ENCODE measurements around the gene LDAF1.
A peak's percentile ranks its signal among the peaks of the same experiment; 100 is the strongest.
"Not testable (repeated sequence)": the region's sequence is repeated elsewhere in the genome, so short reads cannot be mapped to it uniquely, and the experiment has no call there.

LDAF1 gene

DNA sequence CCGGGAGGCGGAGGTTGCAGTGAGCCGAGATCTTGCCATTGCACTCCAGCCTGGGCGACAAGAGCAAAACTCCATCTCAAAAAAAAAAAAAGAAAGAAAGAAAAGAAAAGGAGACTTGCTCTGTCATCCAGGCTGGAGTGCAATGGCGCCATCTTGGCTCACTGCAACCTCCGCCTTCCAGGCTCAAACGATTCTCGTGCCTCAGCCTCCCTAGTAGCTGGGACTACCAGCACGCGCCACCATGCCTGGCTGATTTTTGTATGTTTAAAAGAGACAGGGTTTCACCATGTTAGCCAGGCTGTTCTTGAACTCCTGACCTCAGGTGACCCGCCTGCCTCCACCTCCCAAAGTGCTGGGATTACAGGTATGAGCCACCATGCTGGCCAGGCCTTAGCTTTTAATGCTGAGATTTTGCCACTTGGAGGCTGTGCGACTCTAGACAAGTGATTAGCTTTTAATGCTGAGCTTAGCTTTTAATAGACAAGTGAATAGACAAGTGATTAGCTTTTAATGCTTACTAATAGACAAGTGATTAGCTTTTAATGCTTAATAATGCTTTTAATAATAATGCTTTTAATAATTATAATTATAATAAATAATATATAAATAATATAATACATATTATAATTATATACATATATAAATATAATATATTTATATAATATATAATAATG lies 9.6 kb downstream of the LDAF1 start:
- DNase-seq, result no peak
- H3K9me3 Mint-ChIP-seq, result no peaks in the 10 kb centered on the region
- ATAC-seq (replicated peaks), result no peak
- H3K36me3 Mint-ChIP-seq (ENCODE audit: insufficient read depth), result peaks cover 20% of the 10 kb centered on the region
- H3K4me1 Mint-ChIP-seq (ENCODE audit: low read depth in 2 of 2), result peaks cover under 1 to 3% of the 10 kb centered on the region in 2 donors
- H3K4me3 Mint-ChIP-seq, result no peak overlapping the region
- no peak overlapping the region for H3K27ac Mint-ChIP-seq
- H3K27me3 Mint-ChIP-seq, result no peaks in the 10 kb centered on the region

DNA sequence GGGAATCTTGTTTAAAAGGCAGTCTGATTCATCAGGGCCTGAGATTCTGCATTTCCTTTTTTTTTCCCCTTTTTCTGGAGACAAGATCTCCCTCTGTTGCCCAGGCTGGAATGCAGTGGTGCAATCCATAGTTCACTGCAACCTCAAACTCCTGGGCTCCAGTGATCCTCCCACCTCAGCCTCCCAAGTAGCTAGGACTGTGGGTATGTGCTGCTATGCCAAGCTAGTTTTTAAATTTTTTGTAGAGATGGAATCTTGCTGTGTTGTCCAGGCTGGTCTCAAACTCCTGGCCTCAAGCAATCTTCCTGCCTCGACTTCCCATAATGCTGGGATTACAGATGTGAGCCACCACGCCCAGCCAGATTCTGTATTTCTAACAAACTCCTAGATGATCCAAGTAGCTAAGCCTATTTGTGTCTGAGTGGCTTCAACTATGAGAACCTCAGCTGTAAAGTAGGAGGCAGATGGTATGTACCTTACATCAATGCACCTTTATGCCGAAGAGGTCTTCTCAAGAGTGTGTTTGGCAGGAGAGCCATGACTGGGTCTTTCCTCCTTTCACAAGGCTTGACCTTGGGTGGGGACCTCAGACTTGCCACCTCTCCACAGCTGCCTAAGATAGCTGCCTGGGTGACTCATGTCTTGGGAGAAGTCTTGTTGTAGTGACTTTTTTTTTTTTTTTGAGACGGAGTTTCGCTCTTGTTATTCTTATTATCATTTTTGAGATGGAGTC lies 10.9 kb downstream of the LDAF1 start:
- no peak overlapping the region for H3K4me3 Mint-ChIP-seq
- ATAC-seq (replicated peaks) (no peak), DNase-seq (no peak)
- no peaks in the 10 kb centered on the region for H3K27me3 Mint-ChIP-seq
- H3K27ac Mint-ChIP-seq, result no peak overlapping the region
- peaks cover 22% of the 10 kb centered on the region for H3K36me3 Mint-ChIP-seq (ENCODE audit: insufficient read depth)
- H3K4me1 Mint-ChIP-seq (ENCODE audit: low read depth in 2 of 2), result peaks cover 0 to 3% of the 10 kb centered on the region in 2 donors
- H3K9me3 Mint-ChIP-seq, result no peaks in the 10 kb centered on the region

DNA sequence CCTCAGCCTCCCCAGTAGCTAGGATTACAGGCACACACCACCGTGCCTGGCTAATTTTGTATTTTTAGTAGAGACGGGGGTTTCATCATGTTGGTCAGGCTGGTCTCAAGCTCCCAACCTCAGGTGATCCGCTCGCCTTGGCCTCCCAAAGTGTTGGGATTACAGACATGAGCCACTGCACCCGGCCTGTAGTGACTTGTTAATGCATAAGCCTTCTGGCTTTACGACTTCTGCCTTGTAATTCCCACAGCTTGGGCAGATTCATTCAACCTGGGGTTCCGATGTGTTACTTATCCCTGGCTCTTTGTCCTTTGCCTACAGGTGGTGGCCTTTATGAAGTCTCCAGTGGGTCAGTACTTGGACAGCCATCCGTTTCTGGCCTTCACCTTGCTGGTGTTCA lies 11.6 kb downstream of the LDAF1 start:
- not testable (repeated sequence) for DNase-seq; H3K9me3 Mint-ChIP-seq; H3K4me1 Mint-ChIP-seq (ENCODE audit: low read depth in 2 of 2); ATAC-seq (replicated peaks); H3K27me3 Mint-ChIP-seq; H3K27ac Mint-ChIP-seq; H3K4me3 Mint-ChIP-seq
- H3K36me3 Mint-ChIP-seq (ENCODE audit: insufficient read depth), result peaks cover 22% of the 10 kb centered on the region

DNA sequence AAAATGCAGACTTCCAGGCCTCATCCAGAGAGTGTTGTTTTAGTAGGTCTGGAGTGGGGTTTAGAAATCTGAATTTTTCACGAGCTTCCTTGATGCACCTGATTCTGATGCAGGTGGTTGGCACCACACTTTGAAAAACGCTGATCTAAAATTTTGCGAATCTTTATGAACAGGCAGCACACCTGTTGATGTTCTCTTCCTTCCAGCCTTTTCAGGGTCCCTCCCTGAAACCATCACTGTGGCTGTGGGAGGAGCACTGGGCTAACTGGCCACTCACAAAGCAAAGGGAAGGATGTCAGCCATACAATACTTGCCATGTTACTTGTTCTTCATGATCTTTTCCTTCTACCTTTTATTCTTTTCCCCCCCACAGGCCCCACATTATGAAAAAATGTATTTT lies 14.2 kb downstream of the LDAF1 start:
- H3K27ac Mint-ChIP-seq, result no peak overlapping the region
- ATAC-seq (replicated peaks) (no peak), DNase-seq (no peak)
- no peaks in the 10 kb centered on the region for H3K27me3 Mint-ChIP-seq
- H3K4me1 Mint-ChIP-seq (ENCODE audit: low read depth in 2 of 2), result no peaks in the 10 kb centered on the region
- no peak overlapping the region for H3K4me3 Mint-ChIP-seq
- H3K36me3 Mint-ChIP-seq (ENCODE audit: insufficient read depth), result peaks cover 14% of the 10 kb centered on the region
- no peaks in the 10 kb centered on the region for H3K9me3 Mint-ChIP-seq

GRCh38 chr16:21175397-21175796 lies 16.9 kb downstream of the LDAF1 start:
- Mint-ChIP-seq H3K4me3 (no peak overlapping the region), H3K36me3 (ENCODE audit: insufficient read depth) (peaks cover 17% of the 10 kb centered on the region), H3K9me3 (no peaks in the 10 kb centered on the region), H3K4me1 (ENCODE audit: low read depth in 2 of 2) (no peaks in the 10 kb centered on the region), H3K27me3 (no peaks in the 10 kb centered on the region), H3K27ac (no peak overlapping the region)
- ATAC-seq (replicated peaks) (no peak), DNase-seq (no peak)

DNA sequence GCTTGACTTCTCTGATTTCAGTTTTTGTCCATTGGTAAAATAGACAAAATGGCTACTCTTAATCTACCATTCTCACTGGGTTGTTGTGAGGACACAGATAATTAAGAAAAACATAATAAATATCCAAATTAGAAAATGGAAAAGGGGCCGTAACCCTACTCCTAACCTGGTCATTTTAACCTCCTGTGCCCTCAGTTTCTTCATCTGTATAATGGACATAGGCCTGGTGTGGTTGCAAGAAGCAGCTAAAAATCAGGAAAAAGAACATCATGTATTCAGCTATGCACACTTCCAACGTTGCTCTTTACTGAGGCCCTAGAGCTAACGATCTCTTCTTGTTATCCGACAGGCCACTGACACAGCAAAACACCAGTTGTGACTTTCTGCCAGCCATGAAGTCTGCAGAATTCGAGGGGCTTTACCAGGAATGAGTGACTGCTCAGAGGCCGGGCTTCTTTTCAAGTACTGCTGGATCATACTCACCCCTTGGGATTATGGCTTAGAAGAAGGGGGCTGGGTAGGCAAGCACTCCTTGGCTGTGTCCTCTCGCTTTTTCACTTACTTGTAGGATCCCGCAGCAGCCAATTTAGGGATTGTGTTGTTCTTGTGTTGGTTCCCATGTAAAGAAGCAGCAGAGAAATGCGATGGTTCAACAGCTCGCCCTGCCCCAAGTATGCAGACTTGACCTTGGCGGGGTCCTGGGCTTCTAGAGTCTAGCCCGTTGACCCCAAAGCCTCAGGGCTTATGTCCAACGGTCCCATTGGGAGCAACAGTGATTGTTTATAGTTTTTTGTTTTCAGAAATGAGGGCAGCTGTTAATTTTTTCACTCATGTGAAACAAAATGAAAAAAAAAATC lies 20.9 kb downstream of the LDAF1 start:
- Mint-ChIP-seq H3K4me3 (no peak overlapping the region), H3K36me3 (ENCODE audit: insufficient read depth) (peaks cover 14% of the 10 kb centered on the region), H3K9me3 (no peaks in the 10 kb centered on the region), H3K27ac (no peak overlapping the region), H3K4me1 (ENCODE audit: low read depth in 2 of 2) (no peaks in the 10 kb centered on the region), H3K27me3 (no peaks in the 10 kb centered on the region)
- ATAC-seq (replicated peaks), result no peak
- DNase-seq, result no peak

DNA sequence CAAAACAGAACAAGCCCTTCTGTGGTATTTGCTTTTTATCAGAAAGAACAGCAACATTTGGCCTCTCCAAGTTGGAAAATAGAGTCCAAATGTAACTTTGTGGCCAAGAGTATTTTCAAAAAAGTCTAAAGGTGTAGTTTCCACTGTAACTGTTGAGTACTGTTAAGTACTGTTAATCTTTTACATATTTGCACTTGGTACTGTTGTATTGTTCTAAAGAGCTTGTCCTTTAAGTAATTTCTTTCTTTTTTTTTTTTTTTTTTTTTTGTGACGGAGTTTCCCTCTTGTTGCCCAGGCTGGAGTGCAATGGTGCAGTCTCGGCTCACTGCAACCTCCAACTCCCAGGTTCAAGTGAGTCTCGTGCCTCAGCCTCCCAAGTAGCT lies 21.5 kb downstream of the LDAF1 start:
- Mint-ChIP-seq H3K4me3 (no peak overlapping the region), H3K4me1 (ENCODE audit: low read depth in 2 of 2) (peaks cover 0 to 2% of the 10 kb centered on the region in 2 donors), H3K9me3 (no peaks in the 10 kb centered on the region), H3K36me3 (ENCODE audit: insufficient read depth) (peaks cover 14% of the 10 kb centered on the region), H3K27me3 (no peaks in the 10 kb centered on the region), H3K27ac (no peak overlapping the region)
- no peak for ATAC-seq (replicated peaks)
- no peak for DNase-seq

GRCh38 chr16:21183995-21184394 lies 25.5 kb downstream of the LDAF1 start:
- ATAC-seq (replicated peaks) (no peak), DNase-seq (no peak)
- Mint-ChIP-seq H3K9me3 (no peaks in the 10 kb centered on the region), H3K27me3 (no peaks in the 10 kb centered on the region), H3K4me1 (ENCODE audit: low read depth in 2 of 2) (peaks cover 5 to 6% of the 10 kb centered on the region in 2 donors), H3K27ac (no peak overlapping the region), H3K36me3 (ENCODE audit: insufficient read depth) (peaks cover 13% of the 10 kb centered on the region), H3K4me3 (no peak overlapping the region)

GRCh38 chr16:21184834-21185233 lies 26.4 kb downstream of the LDAF1 start:
- peaks cover 0 to 3% of the 10 kb centered on the region in 2 donors for H3K27me3 Mint-ChIP-seq
- DNase-seq (no peak), ATAC-seq (replicated peaks) (no peak)
- no peak overlapping the region for H3K4me3 Mint-ChIP-seq
- H3K36me3 Mint-ChIP-seq (ENCODE audit: insufficient read depth), result peaks cover 9% of the 10 kb centered on the region
- H3K4me1 Mint-ChIP-seq (ENCODE audit: low read depth in 2 of 2), result peaks cover 5 to 6% of the 10 kb centered on the region in 2 donors
- no peaks in the 10 kb centered on the region for H3K9me3 Mint-ChIP-seq
- peak overlapping the region in 1 of 2 donors; percentile 18 for H3K27ac Mint-ChIP-seq

DNA sequence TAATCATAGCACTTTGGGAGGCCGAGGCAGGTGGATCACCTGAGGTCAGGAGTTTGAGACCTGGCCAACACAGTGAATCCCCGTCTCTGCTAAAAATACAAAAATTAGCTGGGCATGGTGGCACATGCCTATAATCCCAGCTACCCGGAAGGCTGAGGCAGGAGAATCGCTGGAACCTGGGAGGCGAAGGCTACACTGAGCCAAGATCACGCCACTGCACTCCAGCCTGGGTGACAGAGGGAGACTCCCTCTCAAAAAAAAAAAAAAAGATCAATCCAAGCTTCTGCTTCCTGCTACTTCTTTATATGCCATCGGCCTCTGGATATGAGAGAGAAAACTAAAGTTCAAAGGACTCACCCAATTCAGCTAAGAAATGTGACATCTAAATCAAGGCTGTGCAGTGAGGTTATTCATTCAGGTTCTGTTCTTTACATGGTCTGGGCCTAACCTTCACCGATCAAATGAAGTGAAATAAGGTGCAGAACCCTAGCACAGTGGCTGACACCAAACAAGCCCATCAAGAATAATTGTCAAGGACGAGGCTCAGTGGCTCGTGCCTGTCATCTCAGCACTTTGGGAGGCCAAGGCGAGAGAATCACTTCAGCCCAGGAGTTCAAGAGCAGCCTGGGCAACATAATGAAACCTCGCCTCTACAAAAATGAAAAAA lies 27.3 kb downstream of the LDAF1 start:
- no peak for DNase-seq
- Mint-ChIP-seq H3K27me3 (peaks cover 5 to 10% of the 10 kb centered on the region in 2 donors), H3K27ac (no peak overlapping the region), H3K36me3 (ENCODE audit: insufficient read depth) (peaks cover 3% of the 10 kb centered on the region), H3K9me3 (peaks cover 0 to 2% of the 10 kb centered on the region in 2 donors), H3K4me3 (no peak overlapping the region), H3K4me1 (ENCODE audit: low read depth in 2 of 2) (peaks cover 5 to 6% of the 10 kb centered on the region in 2 donors)
- no peak for ATAC-seq (replicated peaks)

- DNase-seq, result no peak
- Mint-ChIP-seq H3K27me3 (peaks cover 5 to 10% of the 10 kb centered on the region in 2 donors), H3K27ac (no peak overlapping the region), H3K4me1 (ENCODE audit: low read depth in 2 of 2) (peaks cover 5 to 6% of the 10 kb centered on the region in 2 donors), H3K36me3 (ENCODE audit: insufficient read depth) (peaks cover 2% of the 10 kb centered on the region), H3K9me3 (peaks cover 0 to 2% of the 10 kb centered on the region in 2 donors), H3K4me3 (no peak overlapping the region)
- ATAC-seq (replicated peaks), result no peak
Measured at GRCh38 chr16:21186326-21186691, 27.8 kb downstream of the LDAF1 start.

DNA sequence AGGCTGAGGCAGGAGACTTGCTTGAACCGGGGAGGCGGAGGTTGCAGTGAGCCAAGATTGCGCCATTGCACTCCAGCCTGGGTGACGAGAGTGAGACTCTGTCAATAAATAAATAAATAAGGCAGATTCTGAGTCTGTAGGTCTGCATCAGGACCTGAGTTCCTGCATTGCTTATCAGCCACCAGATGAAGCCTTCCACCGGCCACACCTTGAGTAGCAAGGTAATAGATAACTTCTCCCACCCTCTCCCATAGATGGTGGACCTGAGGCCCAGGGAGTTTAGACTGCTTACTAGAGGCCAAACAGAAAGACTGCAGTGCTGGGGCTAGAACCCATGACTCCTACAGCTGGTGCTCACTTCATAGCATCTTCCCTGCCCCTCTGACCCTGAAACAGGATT lies 30.8 kb downstream of the LDAF1 start:
- H3K4me3 Mint-ChIP-seq, result no peak overlapping the region
- H3K9me3 Mint-ChIP-seq, result peaks cover 0 to 2% of the 10 kb centered on the region in 2 donors

DNA sequence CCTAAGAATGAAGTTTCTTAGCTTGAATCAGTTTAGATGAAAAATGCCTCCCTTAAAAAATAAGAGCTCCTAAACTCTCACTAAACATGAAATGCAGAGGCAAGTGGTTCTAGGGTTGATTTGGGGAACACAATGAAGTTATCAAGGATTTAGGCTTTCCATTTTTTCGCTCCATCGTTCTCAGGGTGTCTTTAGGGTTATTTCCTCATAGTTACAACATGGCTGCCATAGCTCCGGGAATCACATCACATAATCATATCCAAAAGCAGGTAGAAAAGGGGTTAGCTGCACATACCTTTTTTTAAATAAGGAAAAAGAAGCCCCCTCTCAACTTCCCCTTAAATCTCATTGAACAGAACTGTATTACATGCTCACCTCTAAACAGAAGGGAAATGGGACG lies 31.5 kb downstream of the LDAF1 start:
- no peak overlapping the region for H3K27ac Mint-ChIP-seq
- H3K4me1 Mint-ChIP-seq (ENCODE audit: low read depth in 2 of 2), result peaks cover 4 to 5% of the 10 kb centered on the region in 2 donors

More for the DNA sequence above, 30.8 kb downstream of the LDAF1 start:
- Mint-ChIP-seq H3K36me3 (ENCODE audit: insufficient read depth) (no peaks in the 10 kb centered on the region), H3K27me3 (peaks cover 8 to 38% of the 10 kb centered on the region in 2 donors), H3K27ac (no peak overlapping the region), H3K4me1 (ENCODE audit: low read depth in 2 of 2) (peaks cover 5 to 6% of the 10 kb centered on the region in 2 donors)
- DNase-seq (no peak), ATAC-seq (replicated peaks) (no peak)

More for the DNA sequence above, 31.5 kb downstream of the LDAF1 start:
- ATAC-seq (replicated peaks) (no peak), DNase-seq (no peak)
- Mint-ChIP-seq H3K4me3 (no peak overlapping the region), H3K9me3 (peaks cover 0 to 2% of the 10 kb centered on the region in 2 donors), H3K27me3 (peaks cover 15 to 45% of the 10 kb centered on the region in 2 donors), H3K36me3 (ENCODE audit: insufficient read depth) (no peaks in the 10 kb centered on the region)
